ENCODE results near the gene TFCP2L1.

The TFCP2L1 gene

DNA sequence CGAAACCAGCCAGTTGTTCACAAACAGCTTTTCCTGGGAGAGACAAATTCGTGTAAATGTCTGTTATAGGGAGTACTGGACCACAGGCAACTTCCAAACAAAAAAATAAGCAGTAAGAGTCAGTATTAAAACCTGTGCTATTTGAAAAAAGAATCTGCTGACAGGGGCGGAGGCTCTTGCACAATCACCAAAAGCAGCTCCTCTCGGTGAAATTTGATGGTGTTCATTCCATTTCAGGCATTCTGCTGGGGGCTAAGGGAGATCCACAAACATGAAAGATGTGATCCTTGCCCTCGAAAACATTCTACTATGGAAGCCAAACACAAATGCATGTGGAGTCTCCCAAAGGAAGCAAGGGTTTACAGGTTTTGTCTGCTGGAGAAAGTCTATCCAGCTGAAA lies 45.0 kb downstream of the TFCP2L1 start:
- H3K4me3 ChIP-seq (ENCODE audit: low read depth, low read length) = no peak overlapping the region
- TF ChIP-seq CTCF (IDR thresholded peaks at IDR 0.05; ENCODE audit: low read depth, low read length) = no peak

- no peak overlapping the region for H3K4me3 ChIP-seq (ENCODE audit: low read depth, low read length)
- no peak for TF ChIP-seq CTCF (IDR thresholded peaks at IDR 0.05; ENCODE audit: low read depth, low read length)
Observed at GRCh38 chr2:121239471-121239870, 45.5 kb downstream of the TFCP2L1 start.

DNA sequence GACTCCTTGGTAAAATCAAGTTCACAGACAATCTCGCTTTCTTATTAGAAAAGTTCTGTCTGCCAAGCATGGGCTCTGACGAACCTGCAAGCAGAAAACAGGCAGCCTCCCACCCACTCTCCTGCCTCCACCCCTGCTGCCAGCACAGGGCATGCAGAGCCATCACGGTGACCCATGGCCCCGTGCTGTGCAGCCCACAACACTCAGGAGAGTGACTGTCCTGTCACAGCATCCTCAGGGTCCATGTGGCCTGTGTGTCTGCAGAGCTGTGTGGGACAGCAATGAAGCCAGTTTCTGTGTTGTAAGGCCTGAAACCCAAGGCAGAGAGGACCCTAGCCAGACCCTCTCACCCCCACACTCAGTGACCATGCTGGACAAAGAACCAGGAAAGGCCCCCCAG lies 46.2 kb downstream of the TFCP2L1 start:
- H3K4me3 ChIP-seq (ENCODE audit: low read depth, low read length) = no peak overlapping the region
- no peak for TF ChIP-seq CTCF (IDR thresholded peaks at IDR 0.05; ENCODE audit: low read depth, low read length)

GRCh38 chr2:121237980-121238665 lies 46.9 kb downstream of the TFCP2L1 start:
- H3K4me3 ChIP-seq (ENCODE audit: low read depth, low read length) = no peak overlapping the region
- TF ChIP-seq CTCF (IDR thresholded peaks at IDR 0.05; ENCODE audit: low read depth, low read length) = no peak

DNA sequence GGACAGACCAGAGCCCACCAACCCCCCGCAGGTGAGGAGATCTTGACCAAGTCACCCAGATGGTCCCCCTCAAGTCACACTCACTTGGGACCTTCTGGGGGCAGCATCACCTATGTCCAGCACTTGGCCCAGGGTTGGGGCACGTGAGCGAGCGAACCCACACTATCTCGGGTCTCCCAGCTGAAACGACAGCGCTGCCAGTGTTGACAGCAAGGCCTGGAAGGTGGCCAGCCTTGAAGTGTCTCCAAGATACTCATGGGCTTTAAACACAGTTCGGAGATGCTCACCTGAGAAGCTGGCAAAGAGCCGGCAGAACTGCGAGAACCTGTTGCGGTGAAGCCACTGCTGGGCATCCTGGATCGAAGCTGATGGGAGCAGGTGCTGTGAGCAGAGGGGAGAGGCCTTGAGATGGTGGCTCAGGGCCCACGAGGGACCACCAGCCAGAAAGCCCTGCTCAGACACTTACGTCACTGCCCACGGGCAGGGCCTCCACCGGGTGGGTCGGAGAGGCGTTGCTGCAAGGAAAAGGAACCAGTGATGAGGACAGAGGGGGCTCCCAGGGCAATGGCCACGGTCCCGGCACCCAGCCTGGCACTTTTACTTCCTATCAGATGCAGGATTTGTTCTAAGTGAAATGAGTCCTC lies 47.5 kb downstream of the TFCP2L1 start:
- H3K4me3 ChIP-seq (ENCODE audit: low read depth, low read length) = no peak overlapping the region
- TF ChIP-seq CTCF (IDR thresholded peaks at IDR 0.05; ENCODE audit: low read depth, low read length) = no peak

GRCh38 chr2:121236650-121237180 lies 48.3 kb downstream of the TFCP2L1 start:
- no peak overlapping the region for H3K4me3 ChIP-seq (ENCODE audit: low read depth, low read length)
- TF ChIP-seq CTCF (IDR thresholded peaks at IDR 0.05; ENCODE audit: low read depth, low read length) = no peak

- H3K4me3 ChIP-seq (ENCODE audit: low read depth, low read length) = no peak overlapping the region
- TF ChIP-seq CTCF (IDR thresholded peaks at IDR 0.05; ENCODE audit: low read depth, low read length) = no peak
Observed at GRCh38 chr2:121236101-121236640, 48.8 kb downstream of the TFCP2L1 start.
